ENCODE data around the gene APEX1.
A peak's percentile ranks its signal among the peaks of the same experiment; 100 is the strongest.

APEX1 gene

GRCh38 chr14:20454516-20455354 lies at the start of gene APEX1, which contains the start of gene OSGEP:
TSS of gene APEX1 (plus strand) at chr14:20455226. CDS start at chr14:20455646, 420 bp downstream.
TSS of gene OSGEP (minus strand) at chr14:20454812. CDS start at chr14:20454683, 129 bp downstream.
- DNase-seq (ENCODE audit: low read depth in 2 of 2): peak; percentile 93 to 94

GRCh38 chr14:20409226-20409625 lies 45.8 kb upstream of the APEX1 start:
- no peak for DNase-seq (ENCODE audit: low read depth in 2 of 2)

- DNase-seq (ENCODE audit: low read depth in 2 of 2): no peak
Observed at GRCh38 chr14:20412411-20412810, 42.6 kb upstream of the APEX1 start.

- peak; percentile 47 to 49 for DNase-seq (ENCODE audit: low read depth in 2 of 2)
Observed at GRCh38 chr14:20412876-20413743, 41.9 kb upstream of the APEX1 start, which contains the start of gene TEP1. TSS of gene TEP1 (minus strand) at chr14:20413501. CDS start at chr14:20408439, 5,062 bp downstream.

GRCh38 chr14:20413744-20414082 lies 41.3 kb upstream of the APEX1 start:
- DNase-seq (ENCODE audit: low read depth in 2 of 2): no peak

- DNase-seq (ENCODE audit: low read depth in 2 of 2): no peak
Observed at GRCh38 chr14:20415782-20416206, 39.2 kb upstream of the APEX1 start.

GRCh38 chr14:20416223-20416622 lies 38.8 kb upstream of the APEX1 start:
- no peak for DNase-seq (ENCODE audit: low read depth in 2 of 2)

- DNase-seq (ENCODE audit: low read depth in 2 of 2): no peak
Observed at GRCh38 chr14:20417250-20418186, 37.5 kb upstream of the APEX1 start.

- DNase-seq (ENCODE audit: low read depth in 2 of 2): no peak
Observed at GRCh38 chr14:20418501-20418909, 36.5 kb upstream of the APEX1 start.

GRCh38 chr14:20419419-20419818 lies 35.6 kb upstream of the APEX1 start:
- DNase-seq (ENCODE audit: low read depth in 2 of 2): no peak

GRCh38 chr14:20421267-20421666 lies 33.8 kb upstream of the APEX1 start:
- no peak for DNase-seq (ENCODE audit: low read depth in 2 of 2)

- DNase-seq (ENCODE audit: low read depth in 2 of 2): no peak
Observed at GRCh38 chr14:20422886-20423285, 32.1 kb upstream of the APEX1 start.

GRCh38 chr14:20424851-20425250 lies 30.2 kb upstream of the APEX1 start:
- no peak for DNase-seq (ENCODE audit: low read depth in 2 of 2)

GRCh38 chr14:20427231-20428009 lies 27.6 kb upstream of the APEX1 start:
- DNase-seq (ENCODE audit: low read depth in 2 of 2): no peak

- no peak for DNase-seq (ENCODE audit: low read depth in 2 of 2)
Observed at GRCh38 chr14:20428010-20428365, 27.0 kb upstream of the APEX1 start.

- DNase-seq (ENCODE audit: low read depth in 2 of 2): no peak
Observed at GRCh38 chr14:20428802-20429201, 26.2 kb upstream of the APEX1 start.

GRCh38 chr14:20429801-20430669 lies 25.0 kb upstream of the APEX1 start:
- no peak for DNase-seq (ENCODE audit: low read depth in 2 of 2)

GRCh38 chr14:20434701-20435581 lies 20.1 kb upstream of the APEX1 start:
- DNase-seq (ENCODE audit: low read depth in 2 of 2): no peak

All from stimulated activated CD8-positive, alpha-beta memory T cell treated with anti-CD3 and anti-CD28 coated beads, Interleukin-7, amount 100 ng/mL, for 1 hour (primary cell).